HG03108 (cell line): ENCODE data around the gene PSG11.
"Not testable (repeated sequence)": the region's sequence is repeated elsewhere in the genome, so short reads cannot be mapped to it uniquely, and the experiment has no call there.

Experiments
- ATAC-seq: cut with Tn5 transposase; IDR thresholded peaks from one replicate; pipeline ENCODE4 v1.9.1; 2021; ENCODE audit warnings: moderate library complexity; ENCODE audit not compliant: unreplicated experiment

Gene PSG11

DNA sequence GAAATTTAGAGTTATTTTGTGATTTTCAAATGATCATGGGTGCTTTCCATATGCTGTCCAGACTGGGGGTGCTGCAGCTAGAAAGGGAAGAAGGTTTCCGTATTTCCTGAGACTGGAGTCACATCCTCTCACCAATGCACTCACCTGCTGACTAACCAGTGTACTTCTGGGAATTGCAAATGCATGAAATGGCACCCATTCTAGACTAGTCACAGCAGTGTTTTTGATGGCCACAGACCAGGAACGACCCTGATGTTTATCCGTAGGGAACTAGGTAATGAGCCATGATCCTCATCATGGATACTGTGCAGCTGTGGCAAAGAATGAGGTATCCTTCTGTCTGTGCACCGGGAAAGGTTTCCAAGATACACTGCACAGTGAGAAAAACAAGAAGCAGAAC lies 37.1 kb downstream of the PSG11 start:
- ATAC-seq, result not testable (repeated sequence)

DNA sequence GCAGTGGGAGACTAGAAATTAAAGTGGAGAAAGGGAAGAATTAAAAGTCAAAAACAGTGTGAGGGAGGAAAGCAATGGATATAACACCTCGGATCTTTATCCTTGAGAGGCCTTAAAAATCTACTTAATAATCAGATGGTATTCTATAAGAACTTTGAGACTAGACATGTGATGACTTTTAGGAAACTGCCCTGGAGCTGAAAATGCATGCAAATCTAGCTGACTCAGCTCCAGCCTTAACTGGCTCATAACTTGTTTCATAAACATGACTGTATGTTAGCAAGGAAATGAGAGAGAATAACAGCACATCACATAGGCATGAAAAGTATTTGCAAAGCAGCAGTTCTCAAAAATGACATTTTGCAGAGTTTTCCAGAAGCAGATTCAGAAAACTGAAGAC lies 38.1 kb downstream of the PSG11 start:
- not testable (repeated sequence) for ATAC-seq

DNA sequence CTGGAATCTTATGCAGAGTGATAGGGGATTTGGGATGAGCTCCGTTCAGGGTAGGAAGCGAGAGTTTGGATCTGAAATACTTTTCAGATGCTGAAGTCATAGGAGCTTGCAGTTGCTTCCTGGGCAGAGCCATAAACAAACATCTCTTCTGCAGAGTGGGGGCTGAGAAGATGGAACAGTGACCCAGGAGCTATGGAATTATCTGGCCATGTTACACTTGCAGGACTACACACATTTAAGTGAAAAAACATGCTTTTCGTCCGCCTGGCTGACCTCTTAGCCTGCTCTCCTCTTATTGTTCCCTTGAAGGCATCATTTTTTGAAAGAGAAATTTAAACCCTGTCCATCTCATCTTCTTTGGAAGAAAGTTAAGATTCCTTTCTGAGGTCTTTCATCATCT lies 40.7 kb downstream of the PSG11 start:
- no peak for ATAC-seq

DNA sequence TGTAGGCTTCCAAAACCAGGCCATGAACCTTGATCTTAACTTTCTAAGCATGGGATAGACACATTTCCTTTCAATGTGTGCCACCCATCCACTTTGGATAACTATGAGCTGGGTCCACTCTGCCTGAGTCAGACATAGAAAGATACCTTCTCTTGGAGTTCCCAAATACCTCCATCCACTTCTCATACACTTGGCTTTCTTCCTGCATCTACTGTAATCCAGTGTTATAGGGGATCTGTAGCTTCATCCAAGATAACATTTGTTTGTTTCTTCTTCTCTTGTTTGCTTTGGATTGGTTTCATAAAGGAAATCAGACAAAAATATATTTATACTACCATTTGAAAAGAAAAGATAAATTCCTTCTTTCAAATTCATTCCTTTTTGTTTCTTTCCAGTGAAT lies 44.2 kb downstream of the PSG11 start:
- ATAC-seq, result not testable (repeated sequence)

DNA sequence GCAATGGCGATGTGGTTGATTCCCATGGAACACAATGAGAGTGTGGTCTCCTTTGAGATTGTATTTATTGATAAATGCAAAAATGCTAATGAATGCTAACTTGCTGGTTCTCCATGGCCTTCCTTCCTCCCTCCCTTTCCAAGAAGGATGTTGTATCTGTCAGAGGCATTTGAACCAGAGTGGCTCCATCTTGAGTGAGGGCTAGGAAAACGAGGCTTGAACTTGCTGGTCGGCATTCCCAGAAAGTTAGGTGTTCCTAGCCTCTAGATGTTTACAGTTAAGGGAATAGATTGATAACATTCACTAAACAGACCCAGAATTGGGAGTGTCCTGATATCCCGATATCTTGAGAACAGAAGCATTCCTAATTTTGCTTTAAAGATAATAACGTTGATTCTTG lies 54.8 kb downstream of the PSG11 start:
- ATAC-seq, result not testable (repeated sequence)

DNA sequence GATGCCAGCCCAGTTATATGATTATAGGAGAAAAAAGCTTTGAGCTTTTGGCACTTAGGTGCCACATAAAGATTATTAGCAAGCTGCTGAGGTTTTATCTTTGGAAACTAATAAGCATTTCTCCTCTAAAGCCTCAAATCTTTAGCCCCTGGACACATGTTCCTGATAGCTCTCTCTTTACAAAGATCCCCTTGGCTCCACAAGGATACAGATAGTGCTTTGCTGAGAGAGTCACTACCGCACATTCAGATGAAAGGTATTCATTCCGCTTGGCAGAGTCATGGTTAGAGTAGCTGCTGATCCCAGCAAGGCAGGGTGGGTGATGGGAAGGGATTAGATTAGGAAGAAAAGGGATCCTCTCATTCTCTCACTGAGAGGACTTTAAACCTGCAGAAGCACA lies 61.1 kb downstream of the PSG11 start:
- ATAC-seq, result no peak

DNA sequence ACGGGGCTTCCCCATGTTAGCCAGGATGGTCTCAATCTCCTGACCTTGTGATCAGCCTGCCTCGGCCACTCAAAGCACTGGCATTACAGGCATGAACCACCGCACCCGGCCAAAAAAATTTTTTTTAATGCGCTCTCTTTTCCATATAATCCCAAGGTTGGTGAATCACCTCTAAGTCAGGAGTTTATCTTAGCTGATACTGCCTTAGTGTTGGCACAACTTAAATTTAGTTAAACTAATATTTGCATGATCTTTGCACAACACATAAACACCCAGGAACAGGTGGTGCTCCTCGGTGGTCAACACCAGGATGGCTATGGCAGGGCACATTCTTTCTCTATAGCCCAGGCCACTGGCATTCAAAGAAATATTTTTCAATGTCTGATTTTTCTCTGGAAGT lies 65.2 kb downstream of the PSG11 start:
- no peak for ATAC-seq
